Neural cell (in vitro differentiated cells): Measurements from ENCODE around the gene CTDP1. TPM values are rescaled to one million over a fixed set of nuclear protein-coding genes. Genes with fewer than 3 reads are reported as not detected.

Source experiments
- H2AFZ ChIP-seq: fragments of 200-600, 300-800 bp; sonication (generic), shearing (Covaris generic); 2 replicates; pipeline ENCODE4 v1.6.0; 2014; ENCODE audit warnings: low read depth, mild to moderate bottlenecking, antibody characterized with exemption, low read length, moderate library complexity
- H3F3A ChIP-seq: fragments of 200-600 bp; shearing (Covaris generic); 2 replicates; pipeline ENCODE4 v1.6.1; 2016; ENCODE audit warnings: mild to moderate bottlenecking, moderate library complexity, mixed read lengths, antibody characterized with exemption, low read length; ENCODE audit not compliant: insufficient read depth, poor library complexity, severe bottlenecking
- H3K27ac ChIP-seq: fragments of 200-600, 300-800 bp; sonication (generic), shearing (Covaris generic); 2 replicates; pipeline ENCODE4 v1.5.1; 2014; ENCODE audit warnings: mild to moderate bottlenecking, low read length, moderate library complexity
- H3K27me3 ChIP-seq: fragments of 300-800, 200-600 bp; sonication (generic), shearing (Covaris generic); 2 replicates; pipeline ENCODE4 v1.6.0; 2014; ENCODE audit warnings: mild to moderate bottlenecking, low read depth, low read length, moderate library complexity; ENCODE audit not compliant: insufficient read depth
- H3K36me3 ChIP-seq: fragments of 300-800, 200-600 bp; sonication (generic), shearing (Covaris generic); 2 replicates; pipeline ENCODE4 v1.5.1; 2014; ENCODE audit warnings: mild to moderate bottlenecking, antibody characterized with exemption, low read length, moderate library complexity; ENCODE audit not compliant: insufficient read depth
- H3K4me2 ChIP-seq: fragments of 300-800, 200-600 bp; sonication (generic), shearing (Covaris generic); 2 replicates; pipeline ENCODE4 v1.6.0; 2014; ENCODE audit warnings: mild to moderate bottlenecking, low read length
- H3K4me3 ChIP-seq: fragments of 300-800, 200-600 bp; sonication (generic), shearing (Covaris generic); 2 replicates; pipeline ENCODE4 v1.5.1; 2014; ENCODE audit warnings: mild to moderate bottlenecking, low read length, moderate library complexity
- H3K79me2 ChIP-seq: fragments of 200-600 bp; shearing (Covaris generic); replicated peaks from 2 replicates; pipeline ENCODE4 v1.6.0; 2014; ENCODE audit warnings: mild to moderate bottlenecking, low read length, moderate library complexity; ENCODE audit not compliant: insufficient read depth
- H3K9ac ChIP-seq: fragments of 300-800, 200-600 bp; sonication (generic), shearing (Covaris generic); 2 replicates; pipeline ENCODE4 v1.6.1; 2016; ENCODE audit warnings: mild to moderate bottlenecking, low read length, mixed read lengths
- H3K9me2 ChIP-seq: fragments of 200-600 bp; shearing (Covaris generic); 2 replicates; pipeline ENCODE4 v1.6.1; 2016; ENCODE audit warnings: mild to moderate bottlenecking, low read length, mixed read lengths; ENCODE audit not compliant: insufficient read depth
- H3K9me3 ChIP-seq: fragments of 200-600, 300-800 bp; sonication (generic), shearing (Covaris generic); 2 replicates; pipeline ENCODE4 v1.6.1; 2016; ENCODE audit warnings: mild to moderate bottlenecking, mixed run types, low read length, moderate library complexity, mixed read lengths
- H4K20me1 ChIP-seq: fragments of 200-600 bp; shearing (Covaris generic); 2 replicates; pipeline ENCODE4 v1.6.1; 2016; ENCODE audit warnings: mild to moderate bottlenecking, mixed run types; ENCODE audit not compliant: insufficient read depth
- CTCF ChIP-seq: fragments of 450-650 bp; IDR thresholded peaks from 2 replicates; pipeline ENCODE4 v1.5.1; 2014; ENCODE audit warnings: antibody characterized with exemption, mild to moderate bottlenecking, moderate library complexity; ENCODE audit not compliant: poor library complexity, severe bottlenecking
- EP300 ChIP-seq: fragments of 450-650 bp; conservative IDR thresholded peaks from 2 replicates; pipeline ENCODE4 v1.6.1; 2014; ENCODE audit warnings: antibody characterized with exemption, mild to moderate bottlenecking, moderate library complexity; ENCODE audit not compliant: poor library complexity, severe bottlenecking
- EZH2 ChIP-seq: fragments of 200-600, 300-800 bp; shearing (Covaris generic), sonication (generic); IDR thresholded peaks from 2 replicates; pipeline ENCODE4 v1.6.1; 2014; ENCODE audit warnings: antibody characterized with exemption, low read length, borderline replicate concordance, mild to moderate bottlenecking; ENCODE audit not compliant: insufficient read depth, poor library complexity, severe bottlenecking
- MXI1 ChIP-seq: fragments of 450-650 bp; conservative IDR thresholded peaks from 2 replicates; pipeline ENCODE4 v1.6.1; 2014; ENCODE audit warnings: antibody characterized with exemption, mild to moderate bottlenecking; ENCODE audit not compliant: poor library complexity, severe bottlenecking
- POLR2AphosphoS5 ChIP-seq: IDR thresholded peaks from 2 replicates; pipeline ENCODE4 v1.6.1; 2012
- RAD21 ChIP-seq: fragments of 450-650 bp; conservative IDR thresholded peaks from 2 replicates; pipeline ENCODE4 v1.6.1; 2014; ENCODE audit warnings: antibody characterized with exemption, mild to moderate bottlenecking, moderate library complexity
- REST ChIP-seq: IDR thresholded peaks from 2 replicates; pipeline ENCODE4 v1.6.1; 2012; ENCODE audit warnings: borderline replicate concordance
- SMC3 ChIP-seq: fragments of 450-650 bp; conservative IDR thresholded peaks from 2 replicates; pipeline ENCODE4 v1.6.1; 2014; ENCODE audit warnings: antibody characterized with exemption, mild to moderate bottlenecking, moderate library complexity; ENCODE audit not compliant: poor library complexity
- TAF1 ChIP-seq: IDR thresholded peaks from 2 replicates; pipeline ENCODE4 v1.6.1; 2012; ENCODE audit warnings: low read depth
- polyA plus RNA-seq: library from polyadenylated mRNA; depleted of rRNA; stranded (reverse); fragments of >200 nt; gene quantifications from 2 replicates; pipeline ENCODE4 v1.2.3, GENCODE V29; 2014

The CTDP1 gene
- polyA plus RNA-seq, 1 donor from 2014 or later = 22.3 TPM

GRCh38 chr18:79706658-79707057 lies 27.1 kb downstream of the CTDP1 start:
- Histone ChIP-seq H3K79me2 (no peaks in the 10 kb centered on the region), H2AFZ (no peak overlapping the region), H3K36me3 (no peaks in the 10 kb centered on the region), H3K4me3 (no peak overlapping the region), H3K27ac (no peak overlapping the region), H3K9ac (no peak overlapping the region), H3K9me3 (no peaks in the 10 kb centered on the region), H3K4me2 (no peak overlapping the region), H3F3A (no peaks in the 10 kb centered on the region), H3K27me3 (no peaks in the 10 kb centered on the region), H4K20me1 (no peaks in the 10 kb centered on the region), H3K9me2 (no peaks in the 10 kb centered on the region)
- TF ChIP-seq MXI1 (no peak), EZH2 (no peak), REST (no peak), TAF1 (no peak), POLR2AphosphoS5 (no peak), SMC3 (no peak), CTCF (no peak), EP300 (no peak), RAD21 (no peak)

GRCh38 chr18:79707239-79707638 lies 27.6 kb downstream of the CTDP1 start:
- TF ChIP-seq REST (no peak), CTCF (no peak), MXI1 (no peak), EZH2 (no peak), RAD21 (no peak), POLR2AphosphoS5 (no peak), SMC3 (no peak), TAF1 (no peak), EP300 (no peak)
- no peak overlapping the region for H3K9ac ChIP-seq
- no peaks in the 10 kb centered on the region for H4K20me1 ChIP-seq
- H2AFZ ChIP-seq = no peak overlapping the region
- no peak overlapping the region for H3K4me2 ChIP-seq
- H3K79me2 ChIP-seq = no peaks in the 10 kb centered on the region
- no peaks in the 10 kb centered on the region for H3K36me3 ChIP-seq
- no peaks in the 10 kb centered on the region for H3K9me2 ChIP-seq
- H3K27me3 ChIP-seq = no peaks in the 10 kb centered on the region
- no peak overlapping the region for H3K4me3 ChIP-seq
- H3F3A ChIP-seq = no peaks in the 10 kb centered on the region
- no peaks in the 10 kb centered on the region for H3K9me3 ChIP-seq
- H3K27ac ChIP-seq = no peak overlapping the region
